HG03521 (cell line): ENCODE measurements around the gene SMARCAL1.

ENCODE experiments used
- ATAC-seq: cut with Tn5 transposase; IDR thresholded peaks from one replicate; pipeline ENCODE4 v1.9.1; 2021; ENCODE audit warnings: mild to moderate bottlenecking, moderate library complexity; ENCODE audit not compliant: unreplicated experiment

SMARCAL1 gene

DNA sequence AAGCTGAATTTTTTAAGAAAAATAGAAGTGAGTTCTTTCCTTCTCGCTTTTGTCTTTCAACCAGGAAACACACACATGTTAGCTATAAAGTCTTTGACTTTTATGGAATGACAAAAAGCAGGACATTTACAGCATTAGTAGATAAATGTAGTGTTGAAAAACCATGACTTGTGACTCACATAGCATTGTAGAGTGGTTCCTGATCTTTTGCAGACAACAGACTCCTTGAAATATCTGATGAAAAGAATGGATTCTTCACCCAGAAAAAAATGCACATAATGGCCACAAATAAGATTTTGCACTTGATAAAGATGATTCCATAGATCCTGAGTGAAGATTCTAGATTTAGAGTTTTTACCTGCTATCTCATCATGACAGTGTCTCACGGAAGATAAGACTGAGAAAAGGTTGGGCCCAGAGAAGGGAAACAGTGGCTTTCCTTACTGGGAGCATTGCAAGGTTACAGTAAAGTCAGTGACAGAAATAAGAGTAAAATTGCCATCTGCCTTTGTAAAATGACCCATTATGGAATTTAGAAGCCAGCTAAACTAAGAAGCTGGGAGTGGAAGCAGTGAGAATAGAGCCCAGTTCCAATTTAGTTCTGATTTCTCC, 14.0 kb downstream of the SMARCAL1 start:
- no peak for ATAC-seq

GRCh38 chr2:216426938-216427337, 14.7 kb downstream of the SMARCAL1 start:
- no peak for ATAC-seq

- no peak for ATAC-seq
These were observed 16.5 kb downstream of the SMARCAL1 start for GRCh38 chr2:216428618-216429350.

DNA sequence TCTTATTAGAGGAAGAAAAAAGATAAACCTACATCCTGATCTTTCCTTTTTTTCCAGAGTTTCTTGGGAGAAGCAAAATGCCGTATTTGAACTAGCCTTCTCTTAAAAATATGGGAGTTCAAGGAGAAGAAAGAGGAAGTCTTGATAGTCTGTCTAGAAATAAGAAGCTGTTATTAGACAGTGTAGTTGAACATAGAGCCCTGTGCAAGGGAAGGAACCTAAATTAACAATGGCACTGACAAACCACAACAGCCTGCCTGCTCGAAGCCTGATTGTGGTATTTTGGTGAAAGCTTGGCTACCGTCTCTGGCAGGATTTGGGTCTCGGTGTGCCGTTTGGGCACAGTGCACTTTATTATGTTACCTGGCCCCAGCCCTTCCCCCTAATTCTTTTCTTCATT, 17.1 kb downstream of the SMARCAL1 start:
- no peak for ATAC-seq

DNA sequence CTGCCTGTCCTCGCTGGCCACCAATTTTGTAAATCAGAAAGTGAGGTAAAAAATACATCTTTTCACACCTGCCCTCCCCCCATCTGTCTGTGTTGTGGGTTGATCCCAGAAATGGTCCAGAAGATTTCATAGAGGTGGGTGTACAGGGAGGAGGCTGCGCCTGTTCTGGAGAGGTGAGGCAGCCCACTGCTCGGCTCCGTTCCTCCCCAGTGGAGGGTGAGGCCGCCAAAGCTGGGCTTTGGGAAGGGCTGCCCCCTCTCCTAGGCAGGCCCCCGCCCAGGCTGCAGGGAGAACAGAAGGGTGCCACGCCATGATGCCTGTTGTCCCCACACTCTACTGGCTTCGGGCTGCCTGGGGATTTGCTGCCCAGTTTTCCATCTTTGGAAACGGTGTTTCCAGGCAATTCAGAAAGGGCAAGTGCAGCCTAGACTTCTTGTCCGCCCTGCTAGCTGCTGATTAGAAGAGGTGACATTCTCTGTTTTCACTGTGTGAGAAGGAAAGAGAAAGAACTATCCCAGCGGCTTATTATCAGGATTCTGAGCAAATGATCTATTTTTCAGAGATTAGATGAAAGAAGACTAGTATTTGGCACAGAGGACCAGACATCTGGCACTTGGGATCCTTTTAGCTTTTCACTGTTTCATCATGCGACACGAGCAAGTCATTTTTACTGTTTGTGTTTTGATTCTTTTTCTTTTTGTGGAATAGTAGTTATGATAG, 18.7 kb downstream of the SMARCAL1 start:
- no peak for ATAC-seq

- no peak for ATAC-seq
These were observed 19.2 kb downstream of the SMARCAL1 start for GRCh38 chr2:216431531-216431856.

GRCh38 chr2:216436383-216436782, 24.1 kb downstream of the SMARCAL1 start:
- no peak for ATAC-seq

- ATAC-seq: no peak
These were observed 29.2 kb downstream of the SMARCAL1 start for GRCh38 chr2:216441308-216442010.

DNA sequence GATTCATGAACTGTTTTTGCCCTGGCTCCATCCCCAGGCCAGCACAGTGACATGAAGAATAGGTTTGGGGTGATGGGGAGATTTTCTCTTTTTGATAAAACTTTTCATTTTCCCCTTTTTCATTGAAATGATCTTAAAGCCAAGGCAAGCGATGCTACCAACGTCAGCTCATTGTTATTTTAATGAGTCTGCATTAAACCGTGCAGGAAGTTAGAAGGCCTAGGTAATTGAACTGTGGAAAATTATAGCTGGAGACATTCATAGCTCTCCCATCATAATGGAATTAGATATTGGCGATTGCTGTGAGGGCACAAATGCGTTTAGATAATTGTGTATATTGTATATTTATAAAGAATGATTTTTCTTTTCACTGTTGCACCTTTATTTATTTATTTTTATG, 33.2 kb downstream of the SMARCAL1 start:
- ATAC-seq: no peak

- ATAC-seq: no peak
These were observed 34.1 kb downstream of the SMARCAL1 start for GRCh38 chr2:216446343-216446742.

DNA sequence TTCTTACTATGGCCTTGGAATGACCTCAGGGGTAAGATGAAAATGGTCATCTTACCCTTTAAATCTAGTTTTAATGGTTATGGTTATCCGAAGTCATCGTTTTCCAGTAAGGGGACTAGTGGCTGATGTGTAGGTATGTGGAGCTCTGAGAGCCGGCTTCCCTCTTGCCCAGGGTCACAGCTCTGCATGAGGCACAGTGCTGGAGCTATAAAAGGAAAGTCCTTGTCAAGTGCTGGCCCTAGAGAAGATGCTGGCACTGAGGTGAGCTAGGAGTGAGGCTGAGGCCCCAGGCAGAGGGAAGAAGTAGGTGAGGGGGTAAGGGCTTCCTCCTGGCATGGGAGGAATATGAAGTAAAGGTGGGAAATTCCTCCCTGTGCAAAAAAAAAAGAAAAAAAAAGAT, 35.0 kb downstream of the SMARCAL1 start:
- no peak for ATAC-seq

DNA sequence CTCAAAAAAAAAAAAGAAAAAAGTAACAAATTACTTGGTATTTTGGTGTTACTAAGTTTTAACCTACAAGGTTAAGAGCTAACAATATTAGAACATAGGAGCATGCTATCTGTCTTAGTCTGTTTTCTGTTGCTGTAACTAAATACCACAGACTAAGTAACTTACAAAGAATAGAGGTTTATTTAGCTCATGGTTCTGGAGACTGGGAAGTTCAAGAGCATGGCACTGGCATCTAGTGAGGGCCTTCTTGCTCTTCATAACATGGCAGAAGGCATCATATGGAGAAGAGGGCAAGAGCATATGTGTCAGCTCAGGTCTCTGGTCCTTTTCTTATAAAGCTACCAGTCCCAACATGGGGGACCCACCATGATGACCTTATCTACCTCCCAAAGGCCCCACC, 36.5 kb downstream of the SMARCAL1 start:
- no peak for ATAC-seq

GRCh38 chr2:216450346-216450745, 38.1 kb downstream of the SMARCAL1 start:
- ATAC-seq: no peak

DNA sequence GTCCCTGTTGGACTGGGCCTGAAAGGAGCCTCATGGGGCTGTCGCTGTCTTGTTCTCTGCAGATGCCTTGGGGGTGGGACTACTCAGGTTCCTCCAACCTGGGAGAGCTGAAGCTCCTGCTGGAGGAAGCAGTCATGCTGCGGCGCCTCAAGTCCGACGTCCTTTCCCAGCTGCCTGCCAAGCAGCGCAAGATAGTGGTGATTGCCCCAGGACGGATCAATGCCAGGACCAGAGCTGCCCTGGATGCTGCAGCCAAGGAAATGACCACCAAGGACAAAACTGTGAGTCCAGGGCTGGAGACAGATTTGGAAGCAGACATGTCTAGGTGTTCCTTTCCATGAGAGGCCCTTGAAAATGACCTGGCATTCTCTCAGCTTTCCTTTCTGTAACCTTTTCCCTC, 38.5 kb downstream of the SMARCAL1 start:
- no peak for ATAC-seq

GRCh38 chr2:216453955-216454614, 41.8 kb downstream of the SMARCAL1 start:
- ATAC-seq: no peak

GRCh38 chr2:216463148-216463547, 50.9 kb downstream of the SMARCAL1 start:
- ATAC-seq: no peak

- no peak for ATAC-seq
These were observed 51.9 kb downstream of the SMARCAL1 start for GRCh38 chr2:216464104-216464720.

- no peak for ATAC-seq
These were observed 53.4 kb downstream of the SMARCAL1 start for GRCh38 chr2:216465579-216466195.

DNA sequence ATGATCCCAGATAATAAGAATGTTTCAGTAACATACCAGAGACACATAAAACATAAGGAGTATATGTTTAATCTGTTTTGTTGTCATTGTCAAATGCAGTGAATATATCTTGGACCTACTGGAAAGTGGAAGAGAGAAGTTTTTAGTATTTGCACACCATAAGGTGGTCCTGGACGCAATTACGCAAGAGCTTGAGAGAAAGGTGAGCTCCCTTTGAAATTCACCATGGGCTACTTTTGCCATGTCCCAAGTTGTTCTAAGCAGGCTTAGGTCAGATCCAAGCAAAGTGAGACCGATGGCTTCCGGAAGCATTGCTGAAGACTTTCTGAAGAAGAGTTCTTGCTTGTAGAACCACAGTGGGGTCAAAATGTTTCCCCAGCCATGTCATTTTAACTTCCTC, 55.6 kb downstream of the SMARCAL1 start:
- ATAC-seq: no peak

DNA sequence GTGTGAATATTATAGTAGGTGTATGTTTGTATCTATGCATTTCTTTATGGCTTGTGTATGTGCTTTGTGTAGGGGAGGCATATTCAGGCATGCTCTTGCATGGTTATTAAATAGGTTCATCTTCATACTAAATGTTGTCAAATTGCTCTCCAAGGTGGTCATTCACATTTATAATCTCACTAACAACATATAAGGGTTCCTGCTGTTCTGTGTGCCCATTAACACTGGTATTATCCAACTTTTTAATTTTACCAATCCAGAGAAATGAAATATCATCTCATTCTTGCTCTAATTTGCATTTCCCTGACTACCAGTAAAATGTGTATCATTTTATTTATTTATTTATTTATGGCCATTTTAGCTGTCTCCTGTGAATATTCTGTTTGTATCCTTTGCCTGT, 57.4 kb downstream of the SMARCAL1 start:
- ATAC-seq: no peak
